PC-3 (cell line): Measurements from ENCODE around the gene IBA57.

Source experiments
- CTCF ChIP-seq: fragments of 300-600 bp; sonication (generic); conservative IDR thresholded peaks from 2 replicates; pipeline ENCODE4 v1.5.1; 2017; ENCODE audit warnings: antibody characterized with exemption, low read depth, mild to moderate bottlenecking, low read length
- EZH2phosphoT487 ChIP-seq: fragments of 300-600 bp; sonication (generic); IDR thresholded peaks from 2 replicates; pipeline ENCODE4 v1.6.1; 2018; ENCODE audit warnings: mild to moderate bottlenecking, antibody characterized with exemption, low read length, borderline replicate concordance

GRCh38 chr1:228184152-228184551 lies 18.5 kb downstream of the IBA57 start:
- no peak for TF ChIP-seq EZH2phosphoT487
- TF ChIP-seq CTCF, result no peak
